ENCODE measurements around the gene APCDD1L.

APCDD1L gene

DNA sequence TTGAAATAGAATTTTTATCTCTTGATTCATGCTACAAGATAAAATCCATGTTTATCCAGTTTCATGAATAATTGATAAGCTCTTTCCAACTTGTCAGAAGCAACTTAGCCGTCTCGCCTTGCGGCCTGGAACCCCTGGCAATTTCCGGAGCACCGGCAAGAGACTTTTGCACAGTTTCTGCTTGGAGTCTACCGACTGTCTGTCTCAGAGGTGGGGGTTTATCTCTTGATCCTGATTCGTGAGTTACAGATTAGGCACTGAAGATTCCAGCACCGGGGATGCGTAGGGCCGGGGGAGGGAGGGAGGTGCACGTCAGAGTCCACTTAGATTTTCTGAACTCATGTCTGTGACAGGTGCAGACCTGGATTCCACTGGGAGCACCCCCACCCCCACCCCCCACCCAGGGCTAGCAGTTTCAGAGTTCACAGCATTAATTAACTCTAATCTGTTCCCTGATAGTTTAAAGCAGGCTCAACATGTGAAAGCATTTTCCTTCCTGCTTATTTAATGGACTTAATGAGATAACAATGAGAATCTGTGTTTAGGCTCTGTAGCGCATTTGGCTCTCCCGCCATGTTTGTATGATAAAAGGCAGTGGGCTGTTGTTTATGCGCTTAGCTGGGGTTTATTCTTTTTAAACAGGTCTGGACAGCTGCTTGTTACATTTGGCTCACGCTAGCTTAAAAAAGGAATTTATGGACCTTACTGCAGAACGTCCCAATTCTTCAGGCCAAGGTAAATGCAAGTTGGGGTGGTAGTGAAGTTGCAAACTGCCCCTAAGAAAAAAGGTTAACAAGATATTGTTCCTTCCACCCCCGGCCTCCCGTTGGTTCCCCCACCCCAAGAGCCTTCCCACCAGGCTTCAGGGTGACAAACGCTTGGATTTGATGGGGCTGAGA lies 8.1 kb upstream of the APCDD1L start:
- no peak overlapping the region for H2AFZ ChIP-seq (ENCODE audit: low read length)
- no peaks in the 10 kb centered on the region for H3K27me3 ChIP-seq (ENCODE audit: insufficient read depth, low read length, poor library complexity, severe bottlenecking)
- no peak overlapping the region for H3K4me3 ChIP-seq (ENCODE audit: low read length, poor library complexity, severe bottlenecking)
- no peaks in the 10 kb centered on the region for H3K36me3 ChIP-seq (ENCODE audit: insufficient read depth, low read length)
- H3K4me1 ChIP-seq (ENCODE audit: insufficient read depth, low read length, poor library complexity, severe bottlenecking) = no peaks in the 10 kb centered on the region
- no peak overlapping the region for H3K4me2 ChIP-seq (ENCODE audit: low read depth, low read length, poor library complexity, severe bottlenecking)
- no peaks in the 10 kb centered on the region for H4K20me1 ChIP-seq (ENCODE audit: insufficient read depth, low read length, poor library complexity, severe bottlenecking)
- TF ChIP-seq, protein P1, sequence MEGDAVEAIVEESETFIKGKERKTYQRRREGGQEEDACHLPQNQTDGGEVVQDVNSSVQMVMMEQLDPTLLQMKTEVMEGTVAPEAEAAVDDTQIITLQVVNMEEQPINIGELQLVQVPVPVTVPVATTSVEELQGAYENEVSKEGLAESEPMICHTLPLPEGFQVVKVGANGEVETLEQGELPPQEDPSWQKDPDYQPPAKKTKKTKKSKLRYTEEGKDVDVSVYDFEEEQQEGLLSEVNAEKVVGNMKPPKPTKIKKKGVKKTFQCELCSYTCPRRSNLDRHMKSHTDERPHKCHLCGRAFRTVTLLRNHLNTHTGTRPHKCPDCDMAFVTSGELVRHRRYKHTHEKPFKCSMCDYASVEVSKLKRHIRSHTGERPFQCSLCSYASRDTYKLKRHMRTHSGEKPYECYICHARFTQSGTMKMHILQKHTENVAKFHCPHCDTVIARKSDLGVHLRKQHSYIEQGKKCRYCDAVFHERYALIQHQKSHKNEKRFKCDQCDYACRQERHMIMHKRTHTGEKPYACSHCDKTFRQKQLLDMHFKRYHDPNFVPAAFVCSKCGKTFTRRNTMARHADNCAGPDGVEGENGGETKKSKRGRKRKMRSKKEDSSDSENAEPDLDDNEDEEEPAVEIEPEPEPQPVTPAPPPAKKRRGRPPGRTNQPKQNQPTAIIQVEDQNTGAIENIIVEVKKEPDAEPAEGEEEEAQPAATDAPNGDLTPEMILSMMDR (conservative IDR thresholded peaks at IDR 0.05; ENCODE audit: low read length) = no peak
- no peak for TF ChIP-seq EZH2phosphoT487 (IDR thresholded peaks at IDR 0.05; ENCODE audit: borderline replicate concordance)
- H3K9me3 ChIP-seq (ENCODE audit: insufficient read depth, low read depth, low read length) = peaks cover 7% of the 10 kb centered on the region; the same call in 1 of the 2 replicates
- H3K9me2 ChIP-seq (replicated peaks; ENCODE audit: low read depth, low read length) = no peaks in the 10 kb centered on the region
- no peaks in the 10 kb centered on the region for H3K79me2 ChIP-seq (ENCODE audit: insufficient read depth, low read length)
- no peak overlapping the region for H3K9ac ChIP-seq (ENCODE audit: low read depth, low read length, poor library complexity, severe bottlenecking)
- H3F3A ChIP-seq (ENCODE audit: low read depth) = no peaks in the 10 kb centered on the region

DNA sequence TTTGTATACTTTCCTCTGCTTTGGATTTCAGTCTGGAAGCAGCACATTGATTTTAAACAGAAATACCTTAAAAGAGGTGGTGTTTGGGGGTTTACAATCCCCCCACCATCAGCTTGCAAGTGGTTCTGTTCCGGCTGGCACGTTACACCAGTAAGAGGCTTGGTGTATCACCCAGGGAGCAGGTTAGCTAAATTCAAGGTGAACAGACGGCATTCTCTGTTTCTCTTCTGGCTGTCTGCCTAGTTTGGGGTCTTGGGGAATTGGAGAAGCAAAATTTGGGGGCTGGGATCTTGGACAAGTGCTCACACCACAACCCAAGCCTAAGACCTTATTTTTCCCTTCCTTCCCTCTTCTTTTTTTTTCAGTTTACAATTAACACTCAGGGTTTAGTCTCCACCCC lies 7.5 kb upstream of the APCDD1L start:
- Histone ChIP-seq H3K27me3 (ENCODE audit: insufficient read depth, low read length, poor library complexity, severe bottlenecking) (no peaks in the 10 kb centered on the region), H3K79me2 (ENCODE audit: insufficient read depth, low read length) (no peaks in the 10 kb centered on the region), H4K20me1 (ENCODE audit: insufficient read depth, low read length, poor library complexity, severe bottlenecking) (no peaks in the 10 kb centered on the region), H3F3A (ENCODE audit: low read depth) (no peaks in the 10 kb centered on the region), H3K4me3 (ENCODE audit: low read length, poor library complexity, severe bottlenecking) (no peak overlapping the region), H3K9me3 (ENCODE audit: insufficient read depth, low read depth, low read length) (peaks cover 7% of the 10 kb centered on the region; the same call in 1 of the 2 replicates), H2AFZ (ENCODE audit: low read length) (no peak overlapping the region), H3K9ac (ENCODE audit: low read depth, low read length, poor library complexity, severe bottlenecking) (no peak overlapping the region), H3K36me3 (ENCODE audit: insufficient read depth, low read length) (no peaks in the 10 kb centered on the region), H3K9me2 (replicated peaks; ENCODE audit: low read depth, low read length) (no peaks in the 10 kb centered on the region), H3K4me2 (ENCODE audit: low read depth, low read length, poor library complexity, severe bottlenecking) (no peak overlapping the region), H3K4me1 (ENCODE audit: insufficient read depth, low read length, poor library complexity, severe bottlenecking) (no peaks in the 10 kb centered on the region)
- no peak for TF ChIP-seq EZH2phosphoT487 (IDR thresholded peaks at IDR 0.05; ENCODE audit: borderline replicate concordance)
- TF ChIP-seq, protein P1 (conservative IDR thresholded peaks at IDR 0.05; ENCODE audit: low read length) = no peak

DNA sequence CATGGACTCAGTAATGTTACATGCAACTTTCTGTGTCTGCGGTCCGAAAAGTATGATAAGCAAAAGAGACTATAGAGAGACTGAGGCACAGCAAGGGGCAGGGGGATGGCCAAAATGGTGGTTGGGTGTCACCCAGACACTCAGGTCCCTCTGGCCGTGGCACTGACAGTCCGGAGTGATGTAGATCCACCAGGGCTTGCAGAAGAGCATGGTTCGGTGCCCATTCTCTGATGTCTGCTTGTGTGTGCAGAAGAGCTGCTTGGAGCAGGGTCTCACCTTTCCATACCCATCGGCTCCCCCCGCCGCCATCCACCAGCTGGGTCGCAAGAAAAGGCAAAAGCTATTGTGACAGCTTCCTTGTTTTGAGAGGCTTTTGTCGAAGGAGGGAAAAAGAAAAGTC lies 6.6 kb upstream of the APCDD1L start:
- Histone ChIP-seq H3K4me2 (ENCODE audit: low read depth, low read length, poor library complexity, severe bottlenecking) (no peak overlapping the region), H3K9me2 (replicated peaks; ENCODE audit: low read depth, low read length) (no peaks in the 10 kb centered on the region), H3K9me3 (ENCODE audit: insufficient read depth, low read depth, low read length) (peaks cover 6% of the 10 kb centered on the region; the same call in 1 of the 2 replicates), H3K27me3 (ENCODE audit: insufficient read depth, low read length, poor library complexity, severe bottlenecking) (no peaks in the 10 kb centered on the region), H3K36me3 (ENCODE audit: insufficient read depth, low read length) (no peaks in the 10 kb centered on the region), H4K20me1 (ENCODE audit: insufficient read depth, low read length, poor library complexity, severe bottlenecking) (no peaks in the 10 kb centered on the region), H2AFZ (ENCODE audit: low read length) (no peak overlapping the region), H3K4me3 (ENCODE audit: low read length, poor library complexity, severe bottlenecking) (no peak overlapping the region), H3K79me2 (ENCODE audit: insufficient read depth, low read length) (no peaks in the 10 kb centered on the region), H3F3A (ENCODE audit: low read depth) (no peaks in the 10 kb centered on the region), H3K9ac (ENCODE audit: low read depth, low read length, poor library complexity, severe bottlenecking) (no peak overlapping the region), H3K4me1 (ENCODE audit: insufficient read depth, low read length, poor library complexity, severe bottlenecking) (no peaks in the 10 kb centered on the region)
- TF ChIP-seq, protein P1 (conservative IDR thresholded peaks at IDR 0.05; ENCODE audit: low read length) = no peak
- TF ChIP-seq EZH2phosphoT487 (IDR thresholded peaks at IDR 0.05; ENCODE audit: borderline replicate concordance) = no peak

Data from Loucy (cell line).